Loucy (cell line): ENCODE data around the gene SECISBP2L.

Source experiments
- CTCF ChIP-seq: fragments of 200-600 bp; sonication (generic); conservative IDR thresholded peaks from 2 replicates; pipeline ENCODE4 v1.5.1; 2014; ENCODE audit warnings: mild to moderate bottlenecking, antibody characterized with exemption, low read length
- EZH2phosphoT487 ChIP-seq: fragments of 200-600 bp; IDR thresholded peaks from 2 replicates; pipeline ENCODE4 v1.6.1; 2018; ENCODE audit warnings: antibody characterized with exemption, mild to moderate bottlenecking, moderate library complexity, borderline replicate concordance

DNA sequence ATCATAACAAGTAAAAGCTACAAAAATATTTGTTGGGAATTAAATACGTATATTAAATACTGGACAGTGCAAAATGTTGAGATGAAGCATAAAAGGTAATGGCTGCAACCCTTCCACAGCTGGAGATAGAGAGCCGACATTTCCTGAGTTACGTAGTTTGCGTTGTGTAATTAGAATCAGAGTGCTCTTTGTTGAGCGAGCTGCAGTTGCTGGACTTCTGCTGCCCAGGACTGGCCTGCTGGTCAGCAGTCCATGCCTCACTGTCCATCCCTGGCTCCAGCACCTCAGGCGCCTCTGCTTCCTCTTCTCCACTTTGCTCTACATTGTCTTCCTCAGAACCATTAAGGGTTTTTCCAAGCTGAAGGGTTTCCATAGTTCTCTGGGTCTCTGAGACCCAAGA lies 54.1 kb downstream of the SECISBP2L start:
- TF ChIP-seq CTCF (no peak), EZH2phosphoT487 (no peak)
